Measurements from ENCODE around the gene ZC3H4. TPM values are rescaled to one million over a fixed set of nuclear protein-coding genes. Genes with fewer than 3 reads are reported as not detected.
"Not testable (repeated sequence)": the region's sequence is repeated elsewhere in the genome, so short reads cannot be mapped to it uniquely, and the experiment has no call there.

The ZC3H4 gene
- total RNA-seq, 1 experiment from 2014 or later = 8.2 TPM

GRCh38 chr19:47100290-47100689 is 13.3 kb downstream of the ZC3H4 start:
- Histone ChIP-seq H3K36me3 (peaks cover 56% of the 10 kb centered on the region), H3K27me3 (no peaks in the 10 kb centered on the region), H3K9me3 (no peaks in the 10 kb centered on the region), H3K4me3 (no peak overlapping the region)
- no peak for DNase-seq

DNA sequence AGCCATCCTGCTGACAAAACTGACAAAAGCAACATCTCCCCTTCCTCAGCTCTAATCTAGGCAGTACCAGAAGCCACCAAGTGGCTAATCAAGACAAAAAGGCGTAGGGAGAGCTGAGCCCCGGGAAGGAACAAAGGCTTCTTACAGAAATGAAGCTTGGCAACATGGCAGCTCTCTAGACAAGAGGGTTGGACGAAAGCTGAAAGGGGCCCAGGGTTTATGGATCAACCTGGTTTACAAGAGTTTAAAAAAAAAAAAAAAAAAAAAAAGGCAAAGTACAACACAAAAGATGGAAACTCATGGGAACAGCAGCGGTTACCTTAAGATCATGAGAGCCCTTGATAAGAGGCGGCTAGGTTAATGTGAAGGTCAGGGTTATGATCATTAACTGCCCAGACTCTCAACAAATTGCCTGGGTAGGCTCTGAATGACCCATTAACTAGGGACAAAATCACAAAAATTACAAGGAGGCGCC is 14.0 kb downstream of the ZC3H4 start:
- Histone ChIP-seq H3K27me3 (no peaks in the 10 kb centered on the region), H3K9me3 (no peaks in the 10 kb centered on the region), H3K4me3 (no peak overlapping the region), H3K36me3 (peaks cover 55% of the 10 kb centered on the region)
- no peak for DNase-seq

GRCh38 chr19:47098608-47099007 is 15.0 kb downstream of the ZC3H4 start:
- no peaks in the 10 kb centered on the region for H3K9me3 ChIP-seq
- peaks cover 63% of the 10 kb centered on the region for H3K36me3 ChIP-seq
- H3K27me3 ChIP-seq = no peaks in the 10 kb centered on the region
- H3K4me3 ChIP-seq = no peak overlapping the region
- DNase-seq = no peak

GRCh38 chr19:47097396-47098201 is 16.0 kb downstream of the ZC3H4 start:
- H3K36me3 ChIP-seq = peaks cover 69% of the 10 kb centered on the region
- no peaks in the 10 kb centered on the region for H3K27me3 ChIP-seq
- no peak for DNase-seq
- no peak overlapping the region for H3K4me3 ChIP-seq
- no peaks in the 10 kb centered on the region for H3K9me3 ChIP-seq

GRCh38 chr19:47096721-47097120 is 16.9 kb downstream of the ZC3H4 start:
- Histone ChIP-seq H3K27me3 (no peaks in the 10 kb centered on the region), H3K36me3 (peaks cover 77% of the 10 kb centered on the region), H3K4me3 (no peak overlapping the region)

GRCh38 chr19:47096100-47096704 is 17.4 kb downstream of the ZC3H4 start:
- Histone ChIP-seq H3K36me3 (peaks cover 79% of the 10 kb centered on the region), H3K4me3 (no peak overlapping the region), H3K27me3 (no peaks in the 10 kb centered on the region), H3K9me3 (no peaks in the 10 kb centered on the region)
- DNase-seq = no peak

More at GRCh38 chr19:47096721-47097120, 16.9 kb downstream of the ZC3H4 start:
- H3K9me3 ChIP-seq = no peaks in the 10 kb centered on the region
- no peak for DNase-seq

- peaks cover 82% of the 10 kb centered on the region for H3K36me3 ChIP-seq
- H3K4me3 ChIP-seq = no peak overlapping the region
- no peaks in the 10 kb centered on the region for H3K27me3 ChIP-seq
- no peaks in the 10 kb centered on the region for H3K9me3 ChIP-seq
- no peak for DNase-seq
Measured at GRCh38 chr19:47095476-47096099, 18.0 kb downstream of the ZC3H4 start.

- peaks cover 82% of the 10 kb centered on the region for H3K36me3 ChIP-seq
Measured at GRCh38 chr19:47094557-47095475, 18.8 kb downstream of the ZC3H4 start.

GRCh38 chr19:47093841-47094240 is 19.7 kb downstream of the ZC3H4 start:
- no peak for DNase-seq
- Histone ChIP-seq H3K9me3 (no peaks in the 10 kb centered on the region), H3K27me3 (no peaks in the 10 kb centered on the region), H3K36me3 (peaks cover 87% of the 10 kb centered on the region), H3K4me3 (no peak overlapping the region)

More at GRCh38 chr19:47094557-47095475, 18.8 kb downstream of the ZC3H4 start:
- no peak overlapping the region for H3K4me3 ChIP-seq
- H3K27me3 ChIP-seq = no peaks in the 10 kb centered on the region
- DNase-seq = no peak
- H3K9me3 ChIP-seq = no peaks in the 10 kb centered on the region

- Histone ChIP-seq H3K4me3 (no peak overlapping the region), H3K27me3 (no peaks in the 10 kb centered on the region), H3K36me3 (peaks cover 91% of the 10 kb centered on the region), H3K9me3 (no peaks in the 10 kb centered on the region)
- no peak for DNase-seq
Measured at GRCh38 chr19:47093254-47093653, 20.3 kb downstream of the ZC3H4 start.

DNA sequence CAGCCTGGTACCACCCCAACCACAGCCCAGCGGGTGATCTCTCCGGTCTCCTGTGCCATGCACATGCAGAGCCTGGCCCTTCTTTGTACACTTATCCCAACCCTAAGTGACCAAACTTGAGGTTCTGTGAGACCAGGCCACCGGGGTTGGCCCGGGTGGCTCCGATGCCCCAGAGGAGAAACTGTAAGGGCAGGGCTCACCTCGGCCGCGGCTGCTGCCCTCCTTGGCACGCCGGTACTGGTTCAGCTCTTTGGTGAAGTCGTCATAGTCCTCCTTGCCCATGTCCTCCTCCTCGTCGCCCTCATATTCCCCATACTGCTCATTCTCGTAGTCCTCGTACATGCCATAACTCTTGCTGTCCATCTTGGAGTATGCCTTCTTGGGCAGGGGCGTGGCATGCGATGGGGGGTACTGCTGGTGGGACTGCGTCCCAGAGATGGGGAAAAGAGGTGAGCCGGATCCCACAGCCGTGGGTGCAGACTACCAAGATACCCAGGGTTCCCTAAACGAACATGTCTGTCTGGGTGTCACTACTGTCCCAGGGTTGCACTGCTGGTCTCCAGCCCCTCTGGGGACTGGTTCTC is 23.7 kb downstream of the ZC3H4 start:
- Histone ChIP-seq H3K27me3 (no peaks in the 10 kb centered on the region), H3K9me3 (no peaks in the 10 kb centered on the region), H3K4me3 (no peak overlapping the region), H3K36me3 (peaks cover 89% of the 10 kb centered on the region)
- no peak for DNase-seq

DNA sequence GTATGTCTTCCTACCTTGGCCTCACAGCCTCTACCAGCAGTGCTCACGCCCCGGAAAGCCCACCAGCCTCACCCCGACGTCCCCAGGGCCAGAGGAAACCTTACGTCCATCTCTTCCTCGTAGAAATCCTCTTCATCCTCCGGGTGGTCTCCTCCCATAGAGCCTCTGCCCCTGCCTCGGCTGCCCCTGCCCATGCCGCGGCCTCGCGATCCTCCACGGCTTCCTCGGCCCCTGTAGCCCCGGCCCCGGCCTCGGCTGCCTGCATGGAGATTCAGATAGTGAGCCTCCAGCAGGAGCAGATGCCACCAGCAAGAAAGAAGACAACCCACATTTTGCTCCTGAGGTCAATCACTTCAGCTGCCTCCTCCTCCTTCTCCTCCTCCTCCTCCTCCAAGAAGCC is 27.3 kb downstream of the ZC3H4 start:
- Histone ChIP-seq H3K4me3 (no peak overlapping the region), H3K36me3 (peaks cover 88% of the 10 kb centered on the region), H3K27me3 (no peaks in the 10 kb centered on the region), H3K9me3 (no peaks in the 10 kb centered on the region)
- DNase-seq = no peak

DNA sequence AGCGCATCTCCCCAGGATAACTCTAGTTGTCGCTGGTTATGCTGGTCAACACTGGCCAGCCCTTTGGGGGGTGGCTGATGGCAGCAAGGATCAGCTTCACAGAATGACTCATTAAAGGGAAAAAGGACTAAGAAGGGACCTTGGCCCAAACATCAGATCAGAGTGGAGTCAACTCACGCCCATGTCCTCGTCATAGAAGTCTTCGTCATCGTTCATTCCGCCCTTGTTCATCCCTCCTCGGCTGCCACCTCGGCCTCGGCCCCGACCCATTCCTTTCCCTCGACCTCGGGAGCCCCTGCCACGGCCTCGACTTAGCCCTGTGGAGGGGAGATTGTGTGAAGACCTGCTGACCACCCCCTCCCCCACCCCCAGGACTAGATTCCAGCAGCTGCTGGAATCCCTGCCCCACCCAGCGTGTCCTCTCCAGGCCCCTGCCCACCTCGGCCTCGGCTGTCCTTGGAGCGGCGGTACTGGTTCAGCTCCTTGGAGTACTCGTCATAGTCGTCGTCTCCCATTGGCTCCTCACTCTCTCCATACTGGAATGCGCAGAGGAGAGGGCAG is 28.6 kb downstream of the ZC3H4 start:
- Histone ChIP-seq H3K27me3 (no peaks in the 10 kb centered on the region), H3K36me3 (peaks cover 85% of the 10 kb centered on the region), H3K4me3 (no peak overlapping the region), H3K9me3 (no peaks in the 10 kb centered on the region)
- no peak for DNase-seq

- H3K36me3 ChIP-seq = peaks cover 83% of the 10 kb centered on the region
- no peaks in the 10 kb centered on the region for H3K9me3 ChIP-seq
- DNase-seq = no peak
- no peaks in the 10 kb centered on the region for H3K27me3 ChIP-seq
- H3K4me3 ChIP-seq = no peak overlapping the region
Measured at GRCh38 chr19:47082493-47082892, 31.1 kb downstream of the ZC3H4 start.

- peaks cover 85% of the 10 kb centered on the region for H3K36me3 ChIP-seq
Measured at GRCh38 chr19:47081095-47081494, 32.5 kb downstream of the ZC3H4 start.

GRCh38 chr19:47078351-47078750 is 35.2 kb downstream of the ZC3H4 start:
- not testable (repeated sequence) for H3K27me3 ChIP-seq, DNase-seq, H3K9me3 ChIP-seq, H3K4me3 ChIP-seq
- peaks cover 83% of the 10 kb centered on the region for H3K36me3 ChIP-seq

More at GRCh38 chr19:47081095-47081494, 32.5 kb downstream of the ZC3H4 start:
- no peaks in the 10 kb centered on the region for H3K27me3 ChIP-seq
- H3K4me3 ChIP-seq = no peak overlapping the region
- DNase-seq = no peak
- no peaks in the 10 kb centered on the region for H3K9me3 ChIP-seq

All from MG63 (cell line).